H1 (cell line): ENCODE results near the gene RPS21. TPM values are rescaled to one million over a fixed set of nuclear protein-coding genes. Genes with fewer than 3 reads are reported as not detected.

Source experiments
- CTCF ChIA-PET: fragments of 300-600 bp; sonication (Branson Sonifier 250); formaldehyde crosslinking; loops from one replicate; lab custom pipeline; 2021; ENCODE audit not compliant: partially characterized antibody; lab: Charles Lee
- POLR2A ChIA-PET: fragments of 300-600 bp; sonication (Branson Sonifier 250); formaldehyde crosslinking; loops from one replicate; lab custom pipeline; 2021; ENCODE audit warnings: inconsistent platforms; ENCODE audit not compliant: partially characterized antibody; lab: Charles Lee
- DNase-seq, 2 experiments: peaks; one replicate each; pipeline versions ENCODE4 v3.0.0 to v3.0.0-alpha.2; 2010 to 2022; ENCODE audit warnings: low spot score in 2 of 2, low read depth in 1 of 2, mixed read lengths in 1 of 2
- FAIRE-seq: peaks from 2 replicates; lab custom pipeline; 2011; peaks lifted over from hg19 to GRCh38; lab: Jason Lieb, UNC
- H2AFZ ChIP-seq: 2 replicates; pipeline ENCODE4 v1.8.1; 2012; ENCODE audit warnings: low read length, inconsistent platforms
- H2AK5ac ChIP-seq: 2 replicates; pipeline ENCODE4 v1.6.1; 2013; ENCODE audit warnings: low read depth, low read length
- H2BK120ac ChIP-seq: replicated peaks from 2 replicates; pipeline ENCODE3; 2013; ENCODE audit warnings: low read depth, low read length, inconsistent platforms
- H2BK12ac ChIP-seq: 2 replicates; pipeline ENCODE4 v1.6.1; 2013; ENCODE audit warnings: low read depth, low read length
- H2BK15ac ChIP-seq: 2 replicates; pipeline ENCODE4 v1.6.1; 2013; ENCODE audit warnings: low read length
- H2BK20ac ChIP-seq: 2 replicates; pipeline ENCODE4 v1.6.1; 2013; ENCODE audit warnings: low read length
- H2BK5ac ChIP-seq: 2 replicates; pipeline ENCODE4 v1.6.1; 2013; ENCODE audit warnings: low read depth, low read length
- H3K14ac ChIP-seq: 2 replicates; pipeline ENCODE4 v1.6.1; 2013; ENCODE audit warnings: inconsistent platforms; ENCODE audit not compliant: insufficient read length
- H3K18ac ChIP-seq: 2 replicates; pipeline ENCODE4 v1.6.1; 2013; ENCODE audit warnings: low read length; ENCODE audit errors: extremely low read depth
- H3K23ac ChIP-seq: 2 replicates; pipeline ENCODE4 v1.6.1; 2013; ENCODE audit warnings: inconsistent platforms; ENCODE audit not compliant: insufficient read length
- H3K23me2 ChIP-seq: 2 replicates; pipeline ENCODE4 v1.6.1; 2013; ENCODE audit warnings: low read depth, low read length
- H3K27ac ChIP-seq: 2 replicates; pipeline ENCODE4 v1.6.1; 2011; ENCODE audit warnings: low read depth, low read length, inconsistent platforms
- H3K27me3 ChIP-seq, 4 experiments: replicated peaks in 1 of 4; 1 replicate in 1 of 4; 2 replicates in 3 of 4; pipeline versions ENCODE4 v1.6.1 to v1.8.1; 2011 to 2013; ENCODE audit warnings: low read length in 3 of 4, mild to moderate bottlenecking in 3 of 4, inconsistent platforms in 2 of 4, mixed read lengths in 2 of 4, moderate library complexity in 1 of 4; ENCODE audit not compliant: control insufficient read depth in 3 of 4, insufficient read depth in 3 of 4; ENCODE audit errors: extremely low read depth in 1 of 4
- H3K36me3 ChIP-seq, 4 experiments: 2 replicates each; pipeline versions ENCODE4 v1.6.1 to v1.8.1; 2011 to 2013; ENCODE audit warnings: mild to moderate bottlenecking in 4 of 4, low read length in 3 of 4, moderate library complexity in 2 of 4, control low read depth in 1 of 4, inconsistent platforms in 1 of 4; ENCODE audit not compliant: insufficient read depth in 4 of 4, control insufficient read depth in 2 of 4
- H3K4ac ChIP-seq: replicated peaks from 2 replicates; pipeline ENCODE3; 2013; ENCODE audit warnings: low read length, low read depth, mixed read lengths, inconsistent platforms; ENCODE audit not compliant: insufficient read length
- H3K4me1 ChIP-seq, 4 experiments: replicated peaks in 1 of 4; 1 replicate in 1 of 4; 2 replicates in 3 of 4; pipeline versions ENCODE4 v1.6.1 to v1.8.1; 2011 to 2013; ENCODE audit warnings: low read length in 3 of 4, inconsistent platforms in 2 of 4, mixed read lengths in 1 of 4; ENCODE audit not compliant: insufficient read depth in 4 of 4, control insufficient read depth in 3 of 4
- H3K4me2 ChIP-seq, 2 experiments: 2 replicates each; pipeline versions ENCODE4 v1.6.1 to v1.8.1; 2011 to 2013; ENCODE audit warnings: low read depth in 2 of 2, low read length in 2 of 2, control low read depth in 1 of 2, inconsistent platforms in 1 of 2, mild to moderate bottlenecking in 1 of 2; ENCODE audit not compliant: insufficient read depth in 1 of 2
- H3K4me3 ChIP-seq, 4 experiments: fragments of 200-600, 300-600 bp in 1 of 4; sonication (generic), shearing (Covaris generic), sonication (Bioruptor Twin) in 1 of 4; 2 replicates each; pipeline versions ENCODE4 v1.5.1 to v1.8.1; 2011 to 2016; ENCODE audit warnings: low read length in 4 of 4, low read depth in 3 of 4, control low read depth in 2 of 4, inconsistent platforms in 2 of 4, mild to moderate bottlenecking in 2 of 4, mixed read lengths in 1 of 4, moderate library complexity in 1 of 4; ENCODE audit not compliant: insufficient read depth in 2 of 4; ENCODE audit errors: extremely low read depth in 1 of 4
- H3K56ac ChIP-seq: replicated peaks from 2 replicates; pipeline ENCODE3; 2013; ENCODE audit warnings: low read depth, mild to moderate bottlenecking, mixed read lengths, low read length, inconsistent platforms; ENCODE audit not compliant: insufficient read length
- H3K79me1 ChIP-seq: 2 replicates; pipeline ENCODE4 v1.6.1; 2013; ENCODE audit warnings: low read depth, low read length, control low read depth
- H3K79me2 ChIP-seq, 2 experiments: 2 replicates each; pipeline versions ENCODE4 v1.6.1 to v1.8.1; 2012 to 2013; ENCODE audit warnings: low read length in 2 of 2, mild to moderate bottlenecking in 2 of 2, inconsistent platforms in 1 of 2; ENCODE audit not compliant: insufficient read depth in 2 of 2, control insufficient read depth in 1 of 2
- H3K9ac ChIP-seq, 4 experiments: replicated peaks in 1 of 4; 1 replicate in 1 of 4; 2 replicates in 3 of 4; pipeline versions ENCODE4 v1.6.1 to v1.8.1; 2011 to 2013; ENCODE audit warnings: low read depth in 3 of 4, low read length in 3 of 4, control low read depth in 2 of 4, mild to moderate bottlenecking in 2 of 4, moderate library complexity in 2 of 4, inconsistent platforms in 1 of 4; ENCODE audit errors: extremely low read depth in 1 of 4
- H3K9me3 ChIP-seq, 2 experiments: 2 replicates each; pipeline versions ENCODE4 v1.6.1 to v1.8.1; 2012 to 2013; ENCODE audit warnings: mild to moderate bottlenecking in 2 of 2, moderate library complexity in 2 of 2, control low read depth in 1 of 2, inconsistent platforms in 1 of 2, low read depth in 1 of 2, low read length in 1 of 2, mixed read lengths in 1 of 2; ENCODE audit not compliant: insufficient read depth in 2 of 2
- H4K20me1 ChIP-seq, 2 experiments: replicated peaks in 1 of 2; 2 replicates each; pipeline versions ENCODE3 to v1.8.1; 2011 to 2013; ENCODE audit warnings: inconsistent platforms in 2 of 2, low read length in 2 of 2, mild to moderate bottlenecking in 1 of 2; ENCODE audit not compliant: insufficient read depth in 2 of 2, control insufficient read depth in 1 of 2
- H4K5ac ChIP-seq: 2 replicates; pipeline ENCODE4 v1.6.1; 2013; ENCODE audit warnings: low read length, low read depth, mixed read lengths, inconsistent platforms; ENCODE audit not compliant: insufficient read length
- H4K8ac ChIP-seq: 2 replicates; pipeline ENCODE4 v1.8.0; 2013; ENCODE audit warnings: mild to moderate bottlenecking, moderate library complexity, low read length, inconsistent platforms; ENCODE audit not compliant: insufficient read depth; ENCODE audit errors: extremely low read depth
- H4K91ac ChIP-seq: replicated peaks from 2 replicates; pipeline ENCODE3; 2013; ENCODE audit warnings: low read length, mixed read lengths, inconsistent platforms; ENCODE audit not compliant: insufficient read length
- BACH1 ChIP-seq: IDR thresholded peaks from 2 replicates; pipeline ENCODE4 v1.6.1; 2012; ENCODE audit warnings: low read length, improper control_type of control experiment
- RAD21 ChIP-seq, 2 experiments: IDR thresholded peaks in 1 of 2; conservative IDR thresholded peaks in 1 of 2; 2 replicates each; pipeline ENCODE4 v1.6.1; 2011; ENCODE audit warnings: low read depth in 2 of 2, low read length in 2 of 2, improper control_type of control experiment in 1 of 2, inconsistent platforms in 1 of 2, mild to moderate bottlenecking in 1 of 2, moderate library complexity in 1 of 2
- TEAD4 ChIP-seq: IDR thresholded peaks from 2 replicates; pipeline ENCODE4 v1.6.1; 2012; ENCODE audit warnings: low read depth, low read length, inconsistent platforms, mixed read lengths
- WGBS, 2 experiments: shearing (Covaris generic) in 1 of 2; methylation state at CpG; one replicate each; pipeline versions ENCODE4 v1.1.6 to v1.1.7; 2013 to 2015; ENCODE audit warnings: low lambda C conversion rate in 2 of 2, mixed read lengths in 2 of 2, inconsistent platforms in 1 of 2, low coverage in 1 of 2, missing lambda C conversion rate in 1 of 2; ENCODE audit not compliant: insufficient replicate concordance in 2 of 2, insufficient coverage in 1 of 2, insufficient read length in 1 of 2; ENCODE audit errors: extremely low coverage in 1 of 2, missing lambda C conversion rate in 1 of 2; 5-methylcytosine and 5-hydroxymethylcytosine counted together
- polyA plus RNA-seq, 7 experiments: library from polyadenylated mRNA; depleted of rRNA in 3 of 7; stranded (reverse) in 5 of 7; unstranded in 2 of 7; fragments of >200 nt in 5 of 7; fragments of 200-250 nt in 2 of 7; gene quantifications; 1 replicate in 5 of 7; 2 replicates in 1 of 7; 4 replicates in 1 of 7; pipeline versions ENCODE4 v1.2.1 to v1.2.3, GENCODE V29; 2011 to 2013; ENCODE audit warnings: missing spikeins in 2 of 7, mixed read lengths in 2 of 7
- total RNA-seq: library from RNA; stranded (reverse); fragmentation: NEBNext Ultra II Directional; extraction: Animal tissue kit (Norgen Biotek cat#: 25700); gene quantifications from 2 replicates; pipeline ENCODE4 v1.2.1, GENCODE V29; 2021
- TF ChIP-seq, protein P1 (sequence below), 3 experiments: IDR thresholded peaks; 1 replicate in 2 of 3; 2 replicates in 1 of 3; pipeline versions ENCODE4 v1.5.1 to v1.6.1; 2011; ENCODE audit warnings: low read length in 3 of 3, mild to moderate bottlenecking in 3 of 3, inconsistent platforms in 2 of 3, low read depth in 1 of 3, moderate library complexity in 1 of 3; ENCODE audit not compliant: insufficient read depth in 1 of 3; ENCODE audit errors: control extremely low read depth in 1 of 3

Gene RPS21
- total and polyA plus RNA-seq, 2 of the 8 experiments (the other 6 are each of a cell fraction or from before 2014, with no cell fraction given): 1,787 to 7,219 TPM

DNA sequence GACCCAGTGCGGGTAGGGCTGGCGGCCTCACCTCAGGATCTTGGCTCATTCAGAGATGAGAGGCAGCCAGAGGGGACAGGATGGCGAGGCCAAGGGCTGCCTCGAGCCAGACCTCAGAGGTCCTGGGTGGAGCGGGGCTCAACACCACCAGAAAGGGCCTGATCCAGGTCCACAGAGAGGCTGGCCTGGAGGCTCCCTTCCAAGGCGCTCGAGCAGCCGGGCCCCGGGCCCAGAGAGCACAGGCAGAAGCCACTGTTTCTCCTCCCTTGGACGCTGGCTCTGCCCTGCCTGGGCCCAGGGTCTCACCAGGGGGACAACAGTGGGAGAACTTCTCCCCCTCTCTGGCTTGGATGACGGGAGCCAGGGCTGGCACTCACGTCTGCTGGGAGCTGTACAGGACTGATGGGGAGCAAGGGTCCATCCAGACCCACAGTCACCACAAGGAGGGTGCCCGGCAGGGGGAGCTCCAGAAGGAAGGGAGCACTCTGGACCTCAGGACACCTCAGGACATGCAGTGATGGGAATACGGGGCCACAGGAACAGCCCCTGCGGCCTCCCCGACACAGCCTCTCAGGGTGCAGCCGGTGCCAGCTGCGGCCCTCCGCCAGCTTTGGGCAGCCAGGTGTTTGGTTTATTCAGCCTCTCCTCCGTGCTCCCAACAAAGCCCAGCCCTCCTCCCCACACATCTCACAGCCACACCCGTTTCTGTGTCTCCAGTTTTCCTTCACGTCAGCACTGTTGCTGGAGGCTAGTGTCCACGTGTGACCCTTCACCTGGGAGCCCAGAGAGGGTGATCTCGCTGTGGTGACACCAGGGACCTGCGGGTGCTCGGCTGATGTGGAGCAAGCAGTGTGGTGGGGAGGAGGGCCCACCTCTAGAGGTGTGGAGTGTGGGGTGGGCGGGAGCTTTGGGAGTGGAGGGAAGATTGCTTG lies 8.7 kb downstream of the RPS21 start:
- Histone ChIP-seq H4K20me1 (peaks cover 0 to 8% of the 10 kb centered on the region in 2 experiments), H4K5ac (no peak overlapping the region), H3K23ac (no peak overlapping the region), H3K9ac (no peak overlapping the region), H4K8ac (peak overlapping the region; percentile 51; the same call in 1 of the 2 replicates), H3K27me3 (no peaks in the 10 kb centered on the region), H3K79me1 (no peaks in the 10 kb centered on the region; the same call in 1 of the 2 replicates), H3K27ac (no peak overlapping the region), H2AFZ (no peak overlapping the region), H3K4me1 (no peaks in the 10 kb centered on the region), H3K18ac (no peak overlapping the region), H2AK5ac (no peak overlapping the region), H2BK120ac (no peak overlapping the region), H3K36me3 (peaks cover 0 to 6% (median 0%) of the 10 kb centered on the region in 4 experiments; a peak in 2 of 8 replicates), H3K14ac (no peak overlapping the region), H2BK20ac (no peak overlapping the region), H3K4me3 (no peak overlapping the region), H4K91ac (no peak overlapping the region), H3K4ac (no peak overlapping the region)
- WGBS, 2 experiments: 90% methylated on average over 25 of the region's 27 CpGs; no CpG with 5 or more reads in 1 of the 2 experiments
- CTCF ChIA-PET: interaction anchor here (0.6 to 9.6 kb wide), 11 partner anchors 7 to 531 kb away, joined by 3 to 103 read pairs (median 3); no protein-coding TSS in a partner anchor
- TF ChIP-seq, protein P1, sequence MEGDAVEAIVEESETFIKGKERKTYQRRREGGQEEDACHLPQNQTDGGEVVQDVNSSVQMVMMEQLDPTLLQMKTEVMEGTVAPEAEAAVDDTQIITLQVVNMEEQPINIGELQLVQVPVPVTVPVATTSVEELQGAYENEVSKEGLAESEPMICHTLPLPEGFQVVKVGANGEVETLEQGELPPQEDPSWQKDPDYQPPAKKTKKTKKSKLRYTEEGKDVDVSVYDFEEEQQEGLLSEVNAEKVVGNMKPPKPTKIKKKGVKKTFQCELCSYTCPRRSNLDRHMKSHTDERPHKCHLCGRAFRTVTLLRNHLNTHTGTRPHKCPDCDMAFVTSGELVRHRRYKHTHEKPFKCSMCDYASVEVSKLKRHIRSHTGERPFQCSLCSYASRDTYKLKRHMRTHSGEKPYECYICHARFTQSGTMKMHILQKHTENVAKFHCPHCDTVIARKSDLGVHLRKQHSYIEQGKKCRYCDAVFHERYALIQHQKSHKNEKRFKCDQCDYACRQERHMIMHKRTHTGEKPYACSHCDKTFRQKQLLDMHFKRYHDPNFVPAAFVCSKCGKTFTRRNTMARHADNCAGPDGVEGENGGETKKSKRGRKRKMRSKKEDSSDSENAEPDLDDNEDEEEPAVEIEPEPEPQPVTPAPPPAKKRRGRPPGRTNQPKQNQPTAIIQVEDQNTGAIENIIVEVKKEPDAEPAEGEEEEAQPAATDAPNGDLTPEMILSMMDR (IDR thresholded peaks at IDR 0.05; ENCODE audit: control extremely low read depth in 1 of 3, insufficient read depth in 1 of 3, low read depth in 1 of 3, low read length in 3 of 3): peak in 2 of 3 experiments; percentile 27 to 45; a peak in 3 of 4 replicates
- TF ChIP-seq BACH1 (no peak), RAD21 (IDR thresholded peaks at IDR 0.05 in 1 of 2, conservative IDR thresholded peaks at IDR 0.05 in 1 of 2; ENCODE audit: low read depth in 2 of 2, low read length in 2 of 2) (peak in 1 of 2 experiments; percentile 14; a peak in 1 of 4 replicates), TEAD4 (no peak)
- TF ChIP-seq, all 59 proteins: peak for 2
- H2BK12ac ChIP-seq: no peak overlapping the region
- peaks cover 0 to 2% of the 10 kb centered on the region in 2 experiments; a peak in 1 of 4 replicates for H3K9me3 ChIP-seq
- H2BK5ac ChIP-seq: no peak overlapping the region
- no peaks in the 10 kb centered on the region for H3K79me2 ChIP-seq
- no peak overlapping the region for H3K4me2 ChIP-seq
- no peak for FAIRE-seq
- POLR2A ChIA-PET: interaction anchor here (0.6 to 3.2 kb wide), 6 partner anchors 8 to 947 kb away, joined by 3 to 18 read pairs (median 3); partner anchors contain the start of genes LAMA5 and RPS21
- H3K56ac ChIP-seq: no peak overlapping the region
- H2BK15ac ChIP-seq: 0 out of 2 replicates have a peak overlapping the region, but pooled peaks have one; percentile 16
- DNase-seq: no peak
- peaks cover 6% of the 10 kb centered on the region; the same call in 1 of the 2 replicates for H3K23me2 ChIP-seq
